ENCODE measurements around the gene BZW1.
"Not testable (repeated sequence)": the region's sequence is repeated elsewhere in the genome, so short reads cannot be mapped to it uniquely, and the experiment has no call there.

Gene BZW1

GRCh38 chr2:200794143-200794542, 17.6 kb upstream of the BZW1 start:
- no peak for DNase-seq

DNA sequence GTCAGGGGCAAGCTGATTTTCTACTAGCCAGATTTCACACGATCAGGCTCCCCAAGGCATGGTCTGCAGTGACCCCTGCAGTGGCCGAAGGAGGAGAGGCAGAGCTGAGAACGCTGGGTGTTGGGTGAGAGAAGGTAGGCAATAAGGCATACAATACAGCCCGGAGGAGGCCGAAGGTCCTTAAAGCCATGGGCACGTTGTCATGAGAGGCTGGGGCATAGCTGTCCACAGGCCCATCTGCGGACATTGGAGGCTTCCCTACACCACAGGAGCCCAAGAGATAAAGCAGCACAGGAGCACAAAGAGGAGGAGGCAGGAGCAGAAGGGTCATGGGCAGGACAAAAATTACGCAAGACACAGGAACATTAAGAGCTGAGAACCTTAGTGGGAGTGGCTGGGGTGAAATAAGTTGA, 16.7 kb upstream of the BZW1 start:
- no peak for DNase-seq

GRCh38 chr2:200796561-200796960, 15.1 kb upstream of the BZW1 start:
- DNase-seq, result no peak

DNA sequence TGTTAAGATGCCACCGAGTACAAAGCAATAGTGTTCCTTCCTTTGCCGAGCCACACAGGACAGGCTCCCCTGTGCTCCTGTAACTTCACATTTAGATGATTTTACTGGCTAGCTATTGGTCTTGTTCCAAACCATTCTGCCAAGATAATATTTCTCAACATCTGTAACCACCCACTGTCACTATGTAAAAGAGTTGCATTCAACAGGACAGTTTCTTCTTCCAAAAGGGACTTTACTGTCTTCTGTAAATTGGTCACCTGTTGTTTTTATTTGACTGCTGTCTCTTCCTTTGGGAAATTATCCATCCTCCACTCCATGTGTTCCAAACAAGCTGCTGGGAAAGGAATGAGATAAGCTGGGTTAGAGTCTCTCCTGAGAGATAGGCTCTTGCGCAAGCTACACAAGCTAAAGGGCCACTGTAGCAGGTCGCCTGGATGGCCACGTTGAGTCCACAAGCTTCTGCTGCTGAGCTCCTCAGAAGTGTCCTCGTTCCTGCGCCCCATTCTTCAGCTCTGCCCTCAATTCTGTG, 14.4 kb upstream of the BZW1 start:
- DNase-seq, result no peak

- no peak for DNase-seq
These were observed 13.2 kb upstream of the BZW1 start for GRCh38 chr2:200798514-200798913.

GRCh38 chr2:200800458-200800857, 11.3 kb upstream of the BZW1 start:
- no peak for DNase-seq

GRCh38 chr2:200801431-200801830, 10.3 kb upstream of the BZW1 start:
- DNase-seq, result not testable (repeated sequence)

DNA sequence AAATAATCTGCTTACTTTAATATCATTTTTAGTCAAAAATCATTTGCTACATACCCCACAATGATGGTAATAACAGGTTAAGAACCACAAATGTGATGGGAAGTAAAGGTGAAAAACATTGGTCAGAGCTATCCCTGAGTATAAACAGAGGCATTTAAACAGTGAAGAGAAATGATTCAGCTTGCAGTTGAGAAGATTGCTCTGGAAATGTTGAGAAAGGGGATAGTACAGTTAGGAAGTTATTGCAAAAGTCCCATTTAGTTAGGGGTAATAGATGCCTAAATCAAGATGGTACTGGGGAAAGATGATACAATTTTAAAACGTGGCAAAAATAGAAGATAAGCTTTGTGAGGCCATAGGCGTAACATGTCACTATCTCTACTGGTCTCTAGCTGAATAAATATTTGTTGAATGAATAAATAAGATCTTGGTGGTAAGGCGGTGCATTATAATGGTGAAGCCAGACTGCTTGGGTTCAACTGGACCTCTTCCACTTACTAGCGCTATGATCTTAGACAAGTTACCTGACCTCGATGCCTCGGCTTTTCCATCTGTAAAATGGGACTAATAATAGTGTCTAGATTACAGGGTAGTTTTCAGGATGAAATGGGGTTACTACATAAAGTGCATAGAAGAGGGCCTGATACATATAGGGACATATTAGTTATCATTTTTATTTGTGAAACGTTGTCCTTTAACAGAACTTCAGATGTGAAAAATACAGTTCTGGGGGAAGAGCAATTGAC, 2.0 kb upstream of the BZW1 start:
- no peak for DNase-seq

- DNase-seq, result no peak
These were observed 1.3 kb upstream of the BZW1 start for GRCh38 chr2:200810252-200810997.

DNA sequence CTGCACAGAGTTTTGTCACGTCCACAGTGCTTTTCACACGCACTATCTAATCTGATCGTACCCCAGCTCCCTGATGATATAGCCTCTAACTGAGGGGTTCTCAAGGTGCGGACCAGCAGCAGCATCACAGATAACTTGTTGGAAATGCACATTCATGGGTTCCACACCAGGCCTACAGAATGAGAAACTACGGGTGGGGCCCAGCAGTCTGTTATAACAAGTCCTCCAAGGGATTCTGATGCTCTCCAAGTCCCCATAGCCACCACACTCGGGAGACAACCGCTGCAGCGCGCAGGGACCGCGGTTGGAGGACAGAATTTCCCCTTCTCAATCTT, 745 bp upstream of the BZW1 start:
- DNase-seq, result no peak

- DNase-seq, result no peak
These were observed 662 bp downstream of the BZW1 start for GRCh38 chr2:200812122-200813022.

- DNase-seq, result no peak
These were observed 2.6 kb downstream of the BZW1 start for GRCh38 chr2:200814276-200814815.

DNA sequence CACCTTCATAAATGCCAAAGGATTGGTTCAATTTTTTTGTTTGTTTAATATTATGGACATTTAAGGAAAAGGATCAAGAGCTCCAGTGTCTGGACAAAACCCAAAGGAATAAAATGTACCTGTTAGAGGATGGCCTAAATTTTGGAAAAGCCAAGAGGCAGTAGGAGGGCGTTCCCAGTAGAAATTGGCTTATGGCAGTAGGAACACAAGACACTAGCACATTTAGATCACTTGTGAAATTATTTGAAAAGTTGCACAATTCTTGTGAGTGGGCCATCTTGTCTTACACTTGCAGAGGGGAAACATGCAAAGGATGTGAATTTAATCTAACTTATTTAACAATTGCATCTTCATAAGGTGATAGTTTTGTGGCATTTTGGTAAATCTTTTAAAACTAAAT, 3.2 kb downstream of the BZW1 start:
- no peak for DNase-seq

DNA sequence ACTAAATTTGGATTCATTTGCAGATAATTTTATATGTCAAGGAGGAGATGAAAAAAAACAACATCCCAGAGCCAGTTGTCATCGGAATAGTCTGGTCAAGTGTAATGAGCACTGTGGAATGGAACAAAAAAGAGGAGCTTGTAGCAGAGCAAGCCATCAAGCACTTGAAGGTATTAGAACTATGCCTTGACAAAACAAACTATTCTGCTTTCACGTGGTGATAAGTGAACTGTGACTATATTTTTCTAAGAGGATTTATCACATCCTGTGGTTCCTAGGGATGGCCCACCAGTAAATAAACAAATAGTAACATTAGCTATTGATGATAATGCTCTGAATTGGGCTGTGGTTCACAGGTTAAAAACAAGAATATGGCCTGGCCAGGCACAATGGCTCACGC, 7.0 kb downstream of the BZW1 start:
- DNase-seq, result not testable (repeated sequence)

GRCh38 chr2:200820573-200821234, 9.0 kb downstream of the BZW1 start:
- no peak for DNase-seq

GRCh38 chr2:200821686-200822245, 10.1 kb downstream of the BZW1 start:
- DNase-seq, result no peak

DNA sequence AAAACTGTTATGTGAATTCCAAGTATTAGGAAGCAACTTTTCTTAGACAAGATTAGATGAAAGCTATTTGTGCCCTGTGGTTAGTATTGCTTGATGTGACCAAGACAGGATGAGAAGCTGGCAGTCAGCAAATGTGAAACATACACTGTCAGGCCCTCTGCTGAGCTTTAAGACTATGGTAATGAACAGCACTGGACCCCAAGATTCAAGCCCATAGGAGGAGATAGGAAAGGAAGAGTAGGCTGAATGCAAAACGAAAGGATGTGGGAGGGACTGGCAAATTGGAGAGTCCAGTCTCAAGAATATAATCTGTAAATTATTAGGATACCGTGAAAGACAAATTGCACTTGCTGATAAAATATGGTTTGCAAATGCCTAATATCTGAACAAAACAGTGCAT, 16.4 kb downstream of the BZW1 start:
- DNase-seq, result no peak

DNA sequence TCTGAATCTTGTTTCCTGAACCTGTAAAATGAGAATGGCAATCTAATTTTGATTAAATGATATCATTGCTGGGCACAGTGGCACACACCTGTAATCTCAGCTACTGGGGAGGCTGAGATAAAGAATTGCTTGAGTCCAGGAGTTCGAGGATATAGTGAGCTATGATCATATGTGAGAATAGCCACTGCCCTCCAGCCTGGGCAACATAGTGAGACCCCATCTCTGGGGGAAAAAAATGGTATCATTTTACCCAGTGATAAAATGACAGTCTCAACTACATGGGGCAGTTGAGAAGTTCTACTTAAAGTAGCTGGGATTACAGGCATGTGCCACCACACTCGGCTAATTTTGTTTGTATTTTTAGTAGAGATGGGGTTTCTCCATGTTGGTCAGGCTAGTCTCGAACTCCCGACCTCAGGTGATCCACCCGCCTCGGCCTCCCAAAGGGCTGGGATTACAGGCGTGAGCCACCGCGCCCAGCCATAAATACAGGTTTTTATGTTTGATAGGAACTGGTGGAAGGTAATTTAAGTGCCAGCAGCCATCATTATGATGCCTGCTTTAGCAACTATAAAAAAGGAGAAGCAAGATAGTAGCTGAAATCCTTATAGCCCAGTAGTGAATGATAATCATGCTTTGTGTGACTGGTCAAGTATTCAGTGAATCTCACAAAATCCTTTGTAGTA, 17.0 kb downstream of the BZW1 start:
- no peak for DNase-seq

- no peak for DNase-seq
These were observed 17.5 kb downstream of the BZW1 start for GRCh38 chr2:200829258-200829655.

DNA sequence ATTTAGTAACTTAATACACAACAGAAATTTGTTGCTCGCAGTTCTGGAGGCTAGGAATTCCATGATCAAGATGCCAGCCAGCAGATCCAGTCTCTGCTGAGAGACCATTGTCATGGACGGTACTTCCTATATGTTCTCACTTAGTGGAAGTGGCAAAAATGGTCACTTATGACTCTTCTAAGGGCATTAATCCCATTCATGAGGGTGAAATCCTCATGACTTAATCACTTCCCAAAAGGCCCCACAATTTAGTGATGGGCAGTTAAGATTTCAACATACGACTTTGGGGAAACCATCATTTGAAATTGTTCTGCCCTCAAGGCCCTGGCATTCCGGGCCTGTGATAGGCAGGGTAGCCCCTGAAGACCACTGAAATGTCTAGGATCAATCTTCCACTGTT, 23.0 kb downstream of the BZW1 start:
- no peak for DNase-seq

DNA sequence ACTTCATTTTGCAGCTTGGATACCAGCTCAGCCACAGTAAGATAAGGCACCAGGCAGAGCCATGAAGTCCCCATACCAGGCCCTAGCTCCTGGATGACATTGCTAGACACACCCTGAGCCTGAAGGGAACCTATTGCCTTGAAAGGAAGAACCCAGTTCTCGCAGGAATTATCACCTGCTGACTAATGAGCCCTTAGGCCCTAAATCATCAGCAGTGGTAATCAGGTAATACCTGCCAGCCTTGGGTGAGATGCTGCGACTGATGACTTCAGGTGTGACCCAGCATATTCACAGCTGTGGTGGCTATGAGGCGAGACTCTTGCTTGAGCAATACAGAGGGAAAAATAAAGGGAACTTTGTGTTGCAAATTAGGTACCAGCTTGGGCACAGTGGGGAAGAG, 27.8 kb downstream of the BZW1 start:
- no peak for DNase-seq
